Coronary artery (tissue), 2 donors: ENCODE results near the gene HLA-DOB.
A peak's percentile ranks its signal among the peaks of the same experiment; 100 is the strongest.

ENCODE experiments used
- DNase-seq: peaks from one replicate; pipeline ENCODE4 v3.0.0-alpha.2; 2017; ENCODE audit warnings: low spot score
- H3K27ac ChIP-seq, 2 donors: fragments of 200-600 bp; sonication (generic); one replicate each; pipeline ENCODE4 v1.5.1; 2016 to 2019
- H3K4me3 ChIP-seq: fragments of 200-600 bp; sonication (generic); 2 replicates; pipeline ENCODE4 v1.5.1; 2016; ENCODE audit warnings: mild to moderate bottlenecking, moderate library complexity
- TF ChIP-seq, protein P1 (sequence below): fragments of 200-600 bp; sonication (generic); IDR thresholded peaks from one replicate; pipeline ENCODE4 v1.5.1; 2019; ENCODE audit warnings: antibody characterized with exemption

HLA-DOB gene

DNA sequence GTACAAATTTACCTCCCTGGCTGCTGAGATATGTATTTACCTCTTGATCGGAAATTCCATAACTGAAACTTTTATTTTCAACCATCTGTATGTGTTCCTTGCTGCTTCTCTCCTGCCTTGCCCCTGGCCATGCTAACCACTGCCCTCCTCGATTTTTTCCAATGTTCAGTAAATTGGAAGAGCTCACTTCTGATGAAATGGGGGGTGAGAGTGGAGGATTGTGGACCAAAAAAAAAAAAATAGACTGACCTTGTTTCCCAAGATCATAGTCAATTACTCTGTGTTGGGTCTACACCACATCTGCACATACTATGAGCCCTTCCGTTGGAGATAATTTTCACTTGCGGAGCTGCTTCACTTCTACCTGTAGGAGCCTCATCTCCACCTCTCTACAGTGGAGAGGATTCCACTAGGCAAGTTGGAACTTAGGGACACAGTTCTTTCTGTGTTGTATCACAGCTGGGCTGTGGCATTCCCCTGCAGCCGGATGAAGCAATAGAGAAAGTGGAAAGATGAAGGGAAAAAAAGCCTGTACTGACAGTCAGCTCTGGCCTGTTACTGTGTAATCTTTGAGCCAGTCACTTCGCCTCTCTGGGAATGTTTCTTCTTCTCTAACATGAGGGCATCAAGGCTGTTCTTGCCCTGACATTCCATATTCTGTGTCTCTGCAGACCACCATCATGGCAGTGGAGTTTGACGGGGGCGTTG lies 38.8 kb upstream of the HLA-DOB start:
- TF ChIP-seq, protein P1, sequence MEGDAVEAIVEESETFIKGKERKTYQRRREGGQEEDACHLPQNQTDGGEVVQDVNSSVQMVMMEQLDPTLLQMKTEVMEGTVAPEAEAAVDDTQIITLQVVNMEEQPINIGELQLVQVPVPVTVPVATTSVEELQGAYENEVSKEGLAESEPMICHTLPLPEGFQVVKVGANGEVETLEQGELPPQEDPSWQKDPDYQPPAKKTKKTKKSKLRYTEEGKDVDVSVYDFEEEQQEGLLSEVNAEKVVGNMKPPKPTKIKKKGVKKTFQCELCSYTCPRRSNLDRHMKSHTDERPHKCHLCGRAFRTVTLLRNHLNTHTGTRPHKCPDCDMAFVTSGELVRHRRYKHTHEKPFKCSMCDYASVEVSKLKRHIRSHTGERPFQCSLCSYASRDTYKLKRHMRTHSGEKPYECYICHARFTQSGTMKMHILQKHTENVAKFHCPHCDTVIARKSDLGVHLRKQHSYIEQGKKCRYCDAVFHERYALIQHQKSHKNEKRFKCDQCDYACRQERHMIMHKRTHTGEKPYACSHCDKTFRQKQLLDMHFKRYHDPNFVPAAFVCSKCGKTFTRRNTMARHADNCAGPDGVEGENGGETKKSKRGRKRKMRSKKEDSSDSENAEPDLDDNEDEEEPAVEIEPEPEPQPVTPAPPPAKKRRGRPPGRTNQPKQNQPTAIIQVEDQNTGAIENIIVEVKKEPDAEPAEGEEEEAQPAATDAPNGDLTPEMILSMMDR = no peak
- no peak for DNase-seq
- Histone ChIP-seq H3K4me3 (no peak overlapping the region), H3K27ac (peak overlapping the region in 1 of 2 donors; percentile 99)

GRCh38 chr6:32854376-32855178 lies 37.8 kb upstream of the HLA-DOB start:
- Histone ChIP-seq H3K27ac (peak overlapping the region; percentile 94 to 99), H3K4me3 (peak overlapping the region; percentile 98)
- TF ChIP-seq, protein P1 = no peak
- DNase-seq = no peak

GRCh38 chr6:32853541-32854375 lies 37.0 kb upstream of the HLA-DOB start, which contains the start of the genes PSMB9 and TAP1:
Gene PSMB9, plus strand, starts transcription at chr6:32854192. Its CDS starts 38 bp downstream, at chr6:32854230.
Gene TAP1, minus strand, starts transcription at chr6:32853704. Its CDS starts 68 bp downstream, at chr6:32853636.
- Histone ChIP-seq H3K27ac (peak within 1 kb of the TSS; percentile 94 to 99), H3K4me3 (peak within 1 kb of the TSS; percentile 98)
- TF ChIP-seq, protein P1 = peak; percentile 69
- peak; percentile 96 for DNase-seq

DNA sequence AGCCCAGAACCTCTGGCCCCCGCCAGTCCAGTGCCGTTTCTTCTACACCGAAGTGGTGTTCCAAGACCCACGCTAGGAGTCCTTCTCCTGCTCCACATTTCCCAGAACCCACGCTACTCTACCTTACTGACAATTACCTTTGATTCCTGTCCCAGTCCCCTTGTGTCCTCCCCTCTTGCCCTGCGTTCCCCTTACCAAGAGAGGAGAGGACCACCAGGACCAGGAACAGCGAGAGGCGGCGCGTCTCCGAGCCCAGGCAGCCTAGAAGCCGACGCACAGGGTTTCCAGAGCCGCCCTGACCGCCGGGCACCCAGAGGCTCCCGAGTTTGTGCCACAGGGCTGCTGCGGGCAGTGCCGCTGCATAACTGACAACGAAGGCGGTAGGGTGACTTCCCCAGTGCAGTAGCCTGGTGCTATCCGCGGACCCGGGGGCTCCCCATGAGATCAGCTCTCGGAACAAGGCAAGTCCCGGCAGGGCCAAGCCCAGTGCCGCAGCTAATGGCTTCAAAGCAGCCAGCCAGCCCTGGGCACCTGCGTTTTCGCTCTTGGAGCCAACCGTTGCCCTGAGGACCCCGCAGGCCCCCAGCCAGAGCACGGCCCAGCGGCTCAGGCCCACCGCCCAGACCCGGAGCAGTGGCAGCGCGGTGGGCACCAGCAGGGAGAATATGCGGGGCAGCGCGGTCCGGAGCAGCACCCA lies 36.2 kb upstream of the HLA-DOB start:
- DNase-seq = peak; percentile 81
- TF ChIP-seq, protein P1 = no peak
- Histone ChIP-seq H3K4me3 (peak overlapping the region; percentile 98), H3K27ac (peak overlapping the region; percentile 94 to 99)

DNA sequence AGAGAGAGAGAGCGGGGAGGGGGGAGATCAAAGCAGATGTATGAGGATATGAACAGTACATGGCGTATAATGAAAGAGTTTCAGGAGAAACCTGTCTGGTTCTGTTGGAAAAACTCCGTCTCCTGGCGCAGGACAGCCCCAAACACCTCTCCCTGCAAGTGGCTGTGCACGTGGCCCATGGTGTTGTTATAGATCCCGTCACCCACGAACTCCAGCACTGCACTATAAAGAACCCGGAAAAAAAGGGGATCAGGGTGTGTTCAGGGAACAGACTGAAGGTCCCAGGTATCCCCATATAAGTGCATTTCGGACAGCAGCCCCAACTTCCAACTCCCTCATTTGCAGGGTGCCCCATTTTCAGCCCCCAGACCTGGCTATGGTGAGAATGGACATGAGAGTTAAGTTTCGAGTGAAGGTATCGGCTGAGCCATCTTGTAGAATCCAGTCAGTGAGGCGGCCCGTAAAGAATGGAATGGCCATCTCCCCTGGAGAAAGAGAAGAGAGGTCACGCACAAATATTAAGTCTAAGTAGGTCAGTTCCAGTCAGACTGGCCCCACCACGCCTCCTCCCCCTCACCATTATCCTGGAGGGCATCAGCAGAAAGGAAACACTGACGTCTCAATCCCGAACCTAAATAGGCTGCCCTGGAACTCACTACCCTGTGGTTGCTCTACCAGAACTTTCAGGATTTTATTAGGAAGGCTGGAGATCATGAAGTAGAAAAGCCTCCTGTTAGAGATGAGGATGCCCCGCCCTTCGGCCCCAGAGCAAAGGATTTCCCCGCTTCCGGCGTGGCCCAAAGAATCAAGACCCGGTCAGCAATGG lies 35.4 kb upstream of the HLA-DOB start:
- DNase-seq = no peak
- Histone ChIP-seq H3K27ac (peak overlapping the region; percentile 94 to 99), H3K4me3 (peak overlapping the region; percentile 98)
- TF ChIP-seq, protein P1 = no peak

DNA sequence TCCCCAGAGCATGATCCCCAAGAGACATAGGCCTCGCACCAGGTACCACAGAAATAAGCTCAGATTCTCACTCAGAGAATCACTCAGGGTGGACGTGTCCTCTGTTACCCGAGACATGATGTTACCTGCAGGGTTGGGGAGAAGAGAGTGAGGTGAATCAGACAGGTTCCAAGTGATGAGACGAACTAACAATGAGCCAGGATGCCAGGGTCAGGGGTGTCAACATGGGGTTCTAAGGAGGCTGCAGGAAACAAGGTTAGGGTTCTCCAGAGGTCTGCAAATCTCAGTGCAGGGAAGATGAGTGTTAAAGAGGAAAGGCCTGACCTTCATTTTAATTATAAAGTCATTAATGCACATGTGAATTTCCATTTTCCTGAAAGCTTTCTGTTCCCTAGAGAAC lies 34.2 kb upstream of the HLA-DOB start:
- Histone ChIP-seq H3K27ac (peak overlapping the region in 1 of 2 donors; percentile 49), H3K4me3 (no peak overlapping the region)
- TF ChIP-seq, protein P1 = no peak
- DNase-seq = no peak
